ENCODE results near the gene CTNS.

The CTNS gene

DNA sequence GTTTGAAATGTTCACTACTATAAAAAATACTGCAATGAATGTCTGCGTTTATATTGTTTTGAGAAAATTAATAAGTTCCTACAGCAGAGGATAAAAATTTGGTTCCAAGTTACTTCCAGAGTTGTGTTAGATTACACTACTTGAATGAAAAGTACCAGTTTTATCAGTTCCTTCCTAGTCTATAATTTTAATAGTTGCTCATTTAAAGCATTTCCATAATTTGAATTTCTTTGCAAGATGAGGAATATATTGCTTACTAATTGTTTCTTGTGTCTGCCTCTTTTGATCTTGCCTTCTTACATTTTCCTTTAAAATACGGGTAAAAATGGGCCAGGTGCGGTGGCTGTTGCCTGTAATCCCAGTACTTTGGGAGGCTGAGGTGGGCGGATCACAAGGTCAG, 36.0 kb downstream of the CTNS start:
- no peak overlapping the region for H3K4me3 ChIP-seq (ENCODE audit: low read length)
- no peak for DNase-seq (ENCODE audit: low read depth)
- TF ChIP-seq, protein P1, sequence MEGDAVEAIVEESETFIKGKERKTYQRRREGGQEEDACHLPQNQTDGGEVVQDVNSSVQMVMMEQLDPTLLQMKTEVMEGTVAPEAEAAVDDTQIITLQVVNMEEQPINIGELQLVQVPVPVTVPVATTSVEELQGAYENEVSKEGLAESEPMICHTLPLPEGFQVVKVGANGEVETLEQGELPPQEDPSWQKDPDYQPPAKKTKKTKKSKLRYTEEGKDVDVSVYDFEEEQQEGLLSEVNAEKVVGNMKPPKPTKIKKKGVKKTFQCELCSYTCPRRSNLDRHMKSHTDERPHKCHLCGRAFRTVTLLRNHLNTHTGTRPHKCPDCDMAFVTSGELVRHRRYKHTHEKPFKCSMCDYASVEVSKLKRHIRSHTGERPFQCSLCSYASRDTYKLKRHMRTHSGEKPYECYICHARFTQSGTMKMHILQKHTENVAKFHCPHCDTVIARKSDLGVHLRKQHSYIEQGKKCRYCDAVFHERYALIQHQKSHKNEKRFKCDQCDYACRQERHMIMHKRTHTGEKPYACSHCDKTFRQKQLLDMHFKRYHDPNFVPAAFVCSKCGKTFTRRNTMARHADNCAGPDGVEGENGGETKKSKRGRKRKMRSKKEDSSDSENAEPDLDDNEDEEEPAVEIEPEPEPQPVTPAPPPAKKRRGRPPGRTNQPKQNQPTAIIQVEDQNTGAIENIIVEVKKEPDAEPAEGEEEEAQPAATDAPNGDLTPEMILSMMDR (IDR thresholded peaks at IDR 0.05; ENCODE audit: insufficient read depth, low read depth, low read length, missing control alignments): no peak

DNA sequence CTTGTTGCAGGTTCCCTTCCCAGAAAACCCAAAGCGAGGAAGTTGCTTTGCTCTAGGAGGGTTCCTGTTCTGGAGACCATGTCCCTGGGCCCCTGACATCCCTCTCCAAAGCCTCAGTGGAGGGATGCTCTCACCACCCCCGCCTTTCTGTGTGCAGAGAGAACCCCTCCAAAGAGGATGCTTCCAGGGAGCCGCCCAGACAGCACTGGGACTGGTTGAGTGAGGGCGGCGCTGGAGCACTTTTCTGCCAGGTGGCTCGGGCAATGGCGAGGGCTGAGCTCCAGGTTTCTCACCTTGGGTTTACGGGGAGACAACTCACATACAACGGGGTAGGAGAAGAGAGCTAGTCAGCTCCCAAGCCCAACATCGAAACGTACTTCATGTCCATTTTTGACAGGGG, 39.3 kb downstream of the CTNS start:
- DNase-seq (ENCODE audit: low read depth): no peak
- TF ChIP-seq, protein P1 (IDR thresholded peaks at IDR 0.05; ENCODE audit: insufficient read depth, low read depth, low read length, missing control alignments): no peak
- no peak overlapping the region for H3K4me3 ChIP-seq (ENCODE audit: low read length)

DNA sequence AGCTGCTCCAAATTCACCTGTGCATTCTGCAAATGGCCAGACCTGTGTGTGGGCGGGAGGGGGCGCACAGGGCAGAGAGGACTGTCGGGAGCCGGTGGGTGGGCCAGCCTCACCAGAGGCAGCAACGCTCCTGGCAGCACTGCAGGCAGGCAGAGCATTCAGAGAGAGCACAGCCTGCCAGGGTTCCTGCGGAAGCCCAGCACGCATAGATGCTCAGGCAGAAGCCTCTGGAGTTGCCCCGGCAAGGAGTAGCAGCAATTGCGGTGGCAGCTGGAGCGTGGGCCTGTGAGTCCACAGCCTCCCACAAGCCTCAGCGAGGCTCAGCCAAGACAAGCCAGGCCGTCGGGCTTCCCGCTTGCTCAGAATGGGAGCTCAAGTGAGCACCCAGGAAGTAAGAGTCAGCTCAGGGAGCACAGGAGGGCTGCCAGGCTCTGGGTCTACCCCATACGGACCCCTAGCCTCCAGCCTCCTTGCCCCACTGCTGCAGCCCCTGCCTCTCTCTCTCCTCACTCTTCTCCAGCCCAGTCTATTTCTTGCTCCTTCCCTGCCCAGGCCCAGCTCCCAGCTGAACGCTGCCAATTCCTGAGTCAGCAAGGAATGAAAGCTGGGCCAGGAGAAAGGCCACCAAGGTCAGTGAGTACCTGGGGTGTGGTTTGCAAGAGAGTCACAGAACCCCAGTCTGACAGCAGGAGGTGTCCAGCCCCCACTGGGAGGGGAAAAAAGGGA, 41.7 kb downstream of the CTNS start:
- TF ChIP-seq, protein P1 (IDR thresholded peaks at IDR 0.05; ENCODE audit: insufficient read depth, low read depth, low read length, missing control alignments): no peak
- no peak overlapping the region for H3K4me3 ChIP-seq (ENCODE audit: low read length)
- DNase-seq (ENCODE audit: low read depth): no peak

DNA sequence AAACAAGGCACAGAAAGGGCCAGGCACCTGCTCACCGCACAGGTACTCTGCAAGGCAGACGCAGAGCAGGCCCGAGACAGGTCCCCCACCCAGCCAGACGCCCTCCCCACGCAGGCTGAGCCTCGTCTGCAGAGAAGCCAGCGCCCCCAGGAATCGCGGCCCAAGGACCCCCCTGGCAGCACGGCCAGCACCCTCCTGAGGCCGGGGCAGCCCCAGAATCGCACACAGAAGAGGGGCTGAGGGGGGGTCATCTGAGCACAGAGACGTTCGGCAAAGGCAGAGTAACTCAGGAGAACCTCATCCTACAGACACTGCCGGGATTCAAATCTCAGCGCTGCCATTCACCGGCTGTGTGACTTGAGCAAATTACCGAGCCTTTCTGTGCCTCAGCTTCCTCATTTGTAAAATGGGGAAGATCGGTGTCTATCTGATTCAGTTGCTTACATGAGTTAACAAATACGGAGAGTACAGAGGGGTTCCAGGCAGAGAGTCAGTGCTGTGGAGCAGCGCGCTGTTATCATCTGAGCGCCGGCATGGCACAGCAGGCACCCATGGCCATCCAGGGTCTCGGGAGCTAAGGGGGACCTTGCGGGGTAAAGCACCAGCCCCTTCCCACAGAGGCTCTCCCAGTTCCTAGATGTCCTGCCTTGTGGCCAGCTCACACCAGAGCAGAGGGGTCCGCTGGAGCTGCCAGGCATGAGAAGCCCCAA, 42.4 kb downstream of the CTNS start:
- DNase-seq (ENCODE audit: low read depth): no peak
- TF ChIP-seq, protein P1 (IDR thresholded peaks at IDR 0.05; ENCODE audit: insufficient read depth, low read depth, low read length, missing control alignments): no peak
- H3K4me3 ChIP-seq (ENCODE audit: low read length): no peak overlapping the region

DNA sequence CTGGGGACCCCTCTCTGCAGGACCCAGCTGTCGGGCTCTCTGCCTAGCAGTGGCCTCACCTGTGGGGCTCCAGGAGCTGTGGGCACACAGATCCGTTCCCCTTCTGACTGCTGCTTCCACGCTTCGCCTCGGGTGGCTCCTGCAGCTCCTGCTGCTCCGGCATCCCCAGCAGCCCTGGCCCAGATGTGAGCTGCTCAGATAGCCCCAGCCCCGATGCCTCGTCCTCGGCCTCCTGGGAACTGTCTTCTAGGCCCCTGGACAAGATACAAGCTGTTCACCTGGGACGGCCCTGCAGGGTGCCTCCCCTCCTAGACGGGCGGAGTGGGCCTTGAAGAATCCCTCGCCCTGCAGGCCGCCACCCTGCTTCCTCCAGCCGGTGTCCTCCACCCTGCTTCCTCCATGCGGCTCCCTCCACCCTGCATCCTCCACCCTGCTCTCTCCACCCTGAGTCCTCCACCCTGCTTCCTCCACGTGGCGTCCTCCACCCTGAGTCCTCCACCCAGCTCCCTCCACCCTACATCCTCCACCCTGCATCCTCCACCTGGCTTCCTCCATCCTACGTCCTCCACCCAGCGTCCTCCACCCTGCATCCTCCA, 43.1 kb downstream of the CTNS start:
- TF ChIP-seq, protein P1 (IDR thresholded peaks at IDR 0.05; ENCODE audit: insufficient read depth, low read depth, low read length, missing control alignments): no peak
- no peak overlapping the region for H3K4me3 ChIP-seq (ENCODE audit: low read length)
- DNase-seq (ENCODE audit: low read depth): no peak

DNA sequence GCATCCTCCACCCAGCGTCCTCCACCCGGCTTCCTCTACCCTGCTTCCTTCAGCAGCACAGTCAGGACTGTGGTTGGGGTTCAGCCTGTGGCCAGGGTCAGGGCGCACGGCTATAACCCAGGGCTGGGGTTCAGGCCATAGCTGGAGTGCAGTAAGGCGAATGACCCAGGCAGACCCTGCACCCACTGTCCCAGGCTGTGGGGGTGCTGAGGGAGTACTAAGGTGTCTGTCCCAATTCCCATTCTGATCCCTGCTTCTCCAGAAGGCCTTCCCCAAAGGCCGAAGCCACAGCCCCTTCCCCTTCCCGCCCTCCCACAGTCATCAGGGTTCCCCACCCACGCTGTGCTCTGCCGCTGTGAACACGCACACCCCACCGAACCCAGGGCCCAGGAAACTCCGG, 44.5 kb downstream of the CTNS start:
- DNase-seq (ENCODE audit: low read depth): no peak
- no peak overlapping the region for H3K4me3 ChIP-seq (ENCODE audit: low read length)
- TF ChIP-seq, protein P1 (IDR thresholded peaks at IDR 0.05; ENCODE audit: insufficient read depth, low read depth, low read length, missing control alignments): no peak

Measured in epithelial cell of esophagus (primary cell).